ENCODE data around the gene OPHN1. TPM values are rescaled to one million over a fixed set of nuclear protein-coding genes. Genes with fewer than 3 reads are reported as not detected.

Gene OPHN1
- total and polyA plus RNA-seq, 2 experiments from 2014 or later, result 2.2 to 3.8 TPM

DNA sequence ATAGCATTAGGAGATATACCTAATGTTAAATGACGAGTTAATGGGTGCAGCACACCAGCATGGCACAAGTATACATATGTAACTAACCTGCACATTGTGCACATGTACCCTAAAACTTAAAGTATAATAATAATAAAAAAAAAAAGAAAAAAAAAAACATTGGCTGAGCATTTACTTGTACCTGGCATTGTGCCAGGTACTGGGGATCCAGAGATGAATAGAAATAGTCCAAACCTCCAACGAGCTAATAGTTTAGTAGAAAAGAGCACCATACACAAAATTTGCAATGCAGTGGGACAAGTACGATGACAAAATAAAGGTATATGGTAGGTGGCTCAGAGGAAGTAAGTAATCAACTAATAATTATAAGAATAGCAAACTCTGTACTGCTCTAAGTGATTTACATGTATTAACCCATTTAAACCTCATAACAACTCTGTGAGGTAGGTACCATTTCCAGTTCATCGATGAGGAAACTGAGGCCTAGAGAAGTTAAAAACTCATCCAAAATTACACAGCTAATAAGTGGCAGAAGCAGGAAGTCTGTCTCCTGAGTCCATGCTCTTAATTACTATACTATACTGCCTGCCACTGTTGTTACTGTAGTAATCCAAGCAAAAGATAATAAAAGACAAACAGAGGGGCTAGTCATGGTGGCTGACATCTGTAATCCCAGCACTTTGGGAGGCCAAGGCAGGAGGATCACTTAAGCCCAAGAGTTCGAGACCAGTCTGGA lies 319.3 kb downstream of the OPHN1 start:
- H3K4me2 ChIP-seq, result no peak overlapping the region
- Mint-ChIP-seq H3K4me1 (peaks cover 26% of the 10 kb centered on the region), H3K4me3 (no peak overlapping the region), H3K27ac (no peak overlapping the region), H3K27me3 (ENCODE audit: insufficient read depth, low read depth, poor library complexity) (no peaks in the 10 kb centered on the region), H3K36me3 (ENCODE audit: low read depth) (no peaks in the 10 kb centered on the region; the same call in 2 of the 3 replicates), H3K9me3 (no peaks in the 10 kb centered on the region)
- H3K36me3 ChIP-seq (ENCODE audit: insufficient read depth), result no peaks in the 10 kb centered on the region
- H3K79me2 ChIP-seq (replicated peaks; ENCODE audit: insufficient read depth), result no peaks in the 10 kb centered on the region
- peaks cover 9% of the 10 kb centered on the region for H3K4me1 ChIP-seq (ENCODE audit: insufficient read depth)
- no peaks in the 10 kb centered on the region for H4K20me1 ChIP-seq (replicated peaks; ENCODE audit: insufficient read depth)
- DNase-seq (ENCODE audit: low spot score) (no peak), ATAC-seq (no peak)
- no peak overlapping the region for H3K27ac ChIP-seq (ENCODE audit: low read depth)
- H3K9me2 ChIP-seq (ENCODE audit: insufficient read depth), result no peaks in the 10 kb centered on the region
- H3K27me3 ChIP-seq (ENCODE audit: insufficient read depth), result no peaks in the 10 kb centered on the region
- no peak overlapping the region for H2AFZ ChIP-seq
- TF ChIP-seq, protein P1, sequence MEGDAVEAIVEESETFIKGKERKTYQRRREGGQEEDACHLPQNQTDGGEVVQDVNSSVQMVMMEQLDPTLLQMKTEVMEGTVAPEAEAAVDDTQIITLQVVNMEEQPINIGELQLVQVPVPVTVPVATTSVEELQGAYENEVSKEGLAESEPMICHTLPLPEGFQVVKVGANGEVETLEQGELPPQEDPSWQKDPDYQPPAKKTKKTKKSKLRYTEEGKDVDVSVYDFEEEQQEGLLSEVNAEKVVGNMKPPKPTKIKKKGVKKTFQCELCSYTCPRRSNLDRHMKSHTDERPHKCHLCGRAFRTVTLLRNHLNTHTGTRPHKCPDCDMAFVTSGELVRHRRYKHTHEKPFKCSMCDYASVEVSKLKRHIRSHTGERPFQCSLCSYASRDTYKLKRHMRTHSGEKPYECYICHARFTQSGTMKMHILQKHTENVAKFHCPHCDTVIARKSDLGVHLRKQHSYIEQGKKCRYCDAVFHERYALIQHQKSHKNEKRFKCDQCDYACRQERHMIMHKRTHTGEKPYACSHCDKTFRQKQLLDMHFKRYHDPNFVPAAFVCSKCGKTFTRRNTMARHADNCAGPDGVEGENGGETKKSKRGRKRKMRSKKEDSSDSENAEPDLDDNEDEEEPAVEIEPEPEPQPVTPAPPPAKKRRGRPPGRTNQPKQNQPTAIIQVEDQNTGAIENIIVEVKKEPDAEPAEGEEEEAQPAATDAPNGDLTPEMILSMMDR (conservative IDR thresholded peaks at IDR 0.05; ENCODE audit: low read depth in 2 of 2), result no peak
- no peak for TF ChIP-seq EZH2phosphoT487 (IDR thresholded peaks at IDR 0.05; ENCODE audit: unreplicated experiment)
- TF ChIP-seq, protein P2, sequence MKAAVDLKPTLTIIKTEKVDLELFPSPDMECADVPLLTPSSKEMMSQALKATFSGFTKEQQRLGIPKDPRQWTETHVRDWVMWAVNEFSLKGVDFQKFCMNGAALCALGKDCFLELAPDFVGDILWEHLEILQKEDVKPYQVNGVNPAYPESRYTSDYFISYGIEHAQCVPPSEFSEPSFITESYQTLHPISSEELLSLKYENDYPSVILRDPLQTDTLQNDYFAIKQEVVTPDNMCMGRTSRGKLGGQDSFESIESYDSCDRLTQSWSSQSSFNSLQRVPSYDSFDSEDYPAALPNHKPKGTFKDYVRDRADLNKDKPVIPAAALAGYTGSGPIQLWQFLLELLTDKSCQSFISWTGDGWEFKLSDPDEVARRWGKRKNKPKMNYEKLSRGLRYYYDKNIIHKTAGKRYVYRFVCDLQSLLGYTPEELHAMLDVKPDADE (IDR thresholded peaks at IDR 0.05), result no peak
- TF ChIP-seq EZH2 (IDR thresholded peaks at IDR 0.05; ENCODE audit: low read depth, unreplicated experiment), result no peak
- TF ChIP-seq ZNF114 (CRISPR knock-in tag; IDR thresholded peaks at IDR 0.05), result no peak
- TF ChIP-seq STAT1 (IDR thresholded peaks at IDR 0.05; ENCODE audit: unreplicated experiment), result no peak
- TF ChIP-seq POLR2AphosphoS5 (IDR thresholded peaks at IDR 0.05; ENCODE audit: low read depth), result no peak
- TF ChIP-seq JUNB (IDR thresholded peaks at IDR 0.05; ENCODE audit: unreplicated experiment), result no peak
- TF ChIP-seq, protein P3, sequence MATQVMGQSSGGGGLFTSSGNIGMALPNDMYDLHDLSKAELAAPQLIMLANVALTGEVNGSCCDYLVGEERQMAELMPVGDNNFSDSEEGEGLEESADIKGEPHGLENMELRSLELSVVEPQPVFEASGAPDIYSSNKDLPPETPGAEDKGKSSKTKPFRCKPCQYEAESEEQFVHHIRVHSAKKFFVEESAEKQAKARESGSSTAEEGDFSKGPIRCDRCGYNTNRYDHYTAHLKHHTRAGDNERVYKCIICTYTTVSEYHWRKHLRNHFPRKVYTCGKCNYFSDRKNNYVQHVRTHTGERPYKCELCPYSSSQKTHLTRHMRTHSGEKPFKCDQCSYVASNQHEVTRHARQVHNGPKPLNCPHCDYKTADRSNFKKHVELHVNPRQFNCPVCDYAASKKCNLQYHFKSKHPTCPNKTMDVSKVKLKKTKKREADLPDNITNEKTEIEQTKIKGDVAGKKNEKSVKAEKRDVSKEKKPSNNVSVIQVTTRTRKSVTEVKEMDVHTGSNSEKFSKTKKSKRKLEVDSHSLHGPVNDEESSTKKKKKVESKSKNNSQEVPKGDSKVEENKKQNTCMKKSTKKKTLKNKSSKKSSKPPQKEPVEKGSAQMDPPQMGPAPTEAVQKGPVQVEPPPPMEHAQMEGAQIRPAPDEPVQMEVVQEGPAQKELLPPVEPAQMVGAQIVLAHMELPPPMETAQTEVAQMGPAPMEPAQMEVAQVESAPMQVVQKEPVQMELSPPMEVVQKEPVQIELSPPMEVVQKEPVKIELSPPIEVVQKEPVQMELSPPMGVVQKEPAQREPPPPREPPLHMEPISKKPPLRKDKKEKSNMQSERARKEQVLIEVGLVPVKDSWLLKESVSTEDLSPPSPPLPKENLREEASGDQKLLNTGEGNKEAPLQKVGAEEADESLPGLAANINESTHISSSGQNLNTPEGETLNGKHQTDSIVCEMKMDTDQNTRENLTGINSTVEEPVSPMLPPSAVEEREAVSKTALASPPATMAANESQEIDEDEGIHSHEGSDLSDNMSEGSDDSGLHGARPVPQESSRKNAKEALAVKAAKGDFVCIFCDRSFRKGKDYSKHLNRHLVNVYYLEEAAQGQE (IDR thresholded peaks at IDR 0.05; ENCODE audit: unreplicated experiment), result no peak
- TF ChIP-seq, protein P4, sequence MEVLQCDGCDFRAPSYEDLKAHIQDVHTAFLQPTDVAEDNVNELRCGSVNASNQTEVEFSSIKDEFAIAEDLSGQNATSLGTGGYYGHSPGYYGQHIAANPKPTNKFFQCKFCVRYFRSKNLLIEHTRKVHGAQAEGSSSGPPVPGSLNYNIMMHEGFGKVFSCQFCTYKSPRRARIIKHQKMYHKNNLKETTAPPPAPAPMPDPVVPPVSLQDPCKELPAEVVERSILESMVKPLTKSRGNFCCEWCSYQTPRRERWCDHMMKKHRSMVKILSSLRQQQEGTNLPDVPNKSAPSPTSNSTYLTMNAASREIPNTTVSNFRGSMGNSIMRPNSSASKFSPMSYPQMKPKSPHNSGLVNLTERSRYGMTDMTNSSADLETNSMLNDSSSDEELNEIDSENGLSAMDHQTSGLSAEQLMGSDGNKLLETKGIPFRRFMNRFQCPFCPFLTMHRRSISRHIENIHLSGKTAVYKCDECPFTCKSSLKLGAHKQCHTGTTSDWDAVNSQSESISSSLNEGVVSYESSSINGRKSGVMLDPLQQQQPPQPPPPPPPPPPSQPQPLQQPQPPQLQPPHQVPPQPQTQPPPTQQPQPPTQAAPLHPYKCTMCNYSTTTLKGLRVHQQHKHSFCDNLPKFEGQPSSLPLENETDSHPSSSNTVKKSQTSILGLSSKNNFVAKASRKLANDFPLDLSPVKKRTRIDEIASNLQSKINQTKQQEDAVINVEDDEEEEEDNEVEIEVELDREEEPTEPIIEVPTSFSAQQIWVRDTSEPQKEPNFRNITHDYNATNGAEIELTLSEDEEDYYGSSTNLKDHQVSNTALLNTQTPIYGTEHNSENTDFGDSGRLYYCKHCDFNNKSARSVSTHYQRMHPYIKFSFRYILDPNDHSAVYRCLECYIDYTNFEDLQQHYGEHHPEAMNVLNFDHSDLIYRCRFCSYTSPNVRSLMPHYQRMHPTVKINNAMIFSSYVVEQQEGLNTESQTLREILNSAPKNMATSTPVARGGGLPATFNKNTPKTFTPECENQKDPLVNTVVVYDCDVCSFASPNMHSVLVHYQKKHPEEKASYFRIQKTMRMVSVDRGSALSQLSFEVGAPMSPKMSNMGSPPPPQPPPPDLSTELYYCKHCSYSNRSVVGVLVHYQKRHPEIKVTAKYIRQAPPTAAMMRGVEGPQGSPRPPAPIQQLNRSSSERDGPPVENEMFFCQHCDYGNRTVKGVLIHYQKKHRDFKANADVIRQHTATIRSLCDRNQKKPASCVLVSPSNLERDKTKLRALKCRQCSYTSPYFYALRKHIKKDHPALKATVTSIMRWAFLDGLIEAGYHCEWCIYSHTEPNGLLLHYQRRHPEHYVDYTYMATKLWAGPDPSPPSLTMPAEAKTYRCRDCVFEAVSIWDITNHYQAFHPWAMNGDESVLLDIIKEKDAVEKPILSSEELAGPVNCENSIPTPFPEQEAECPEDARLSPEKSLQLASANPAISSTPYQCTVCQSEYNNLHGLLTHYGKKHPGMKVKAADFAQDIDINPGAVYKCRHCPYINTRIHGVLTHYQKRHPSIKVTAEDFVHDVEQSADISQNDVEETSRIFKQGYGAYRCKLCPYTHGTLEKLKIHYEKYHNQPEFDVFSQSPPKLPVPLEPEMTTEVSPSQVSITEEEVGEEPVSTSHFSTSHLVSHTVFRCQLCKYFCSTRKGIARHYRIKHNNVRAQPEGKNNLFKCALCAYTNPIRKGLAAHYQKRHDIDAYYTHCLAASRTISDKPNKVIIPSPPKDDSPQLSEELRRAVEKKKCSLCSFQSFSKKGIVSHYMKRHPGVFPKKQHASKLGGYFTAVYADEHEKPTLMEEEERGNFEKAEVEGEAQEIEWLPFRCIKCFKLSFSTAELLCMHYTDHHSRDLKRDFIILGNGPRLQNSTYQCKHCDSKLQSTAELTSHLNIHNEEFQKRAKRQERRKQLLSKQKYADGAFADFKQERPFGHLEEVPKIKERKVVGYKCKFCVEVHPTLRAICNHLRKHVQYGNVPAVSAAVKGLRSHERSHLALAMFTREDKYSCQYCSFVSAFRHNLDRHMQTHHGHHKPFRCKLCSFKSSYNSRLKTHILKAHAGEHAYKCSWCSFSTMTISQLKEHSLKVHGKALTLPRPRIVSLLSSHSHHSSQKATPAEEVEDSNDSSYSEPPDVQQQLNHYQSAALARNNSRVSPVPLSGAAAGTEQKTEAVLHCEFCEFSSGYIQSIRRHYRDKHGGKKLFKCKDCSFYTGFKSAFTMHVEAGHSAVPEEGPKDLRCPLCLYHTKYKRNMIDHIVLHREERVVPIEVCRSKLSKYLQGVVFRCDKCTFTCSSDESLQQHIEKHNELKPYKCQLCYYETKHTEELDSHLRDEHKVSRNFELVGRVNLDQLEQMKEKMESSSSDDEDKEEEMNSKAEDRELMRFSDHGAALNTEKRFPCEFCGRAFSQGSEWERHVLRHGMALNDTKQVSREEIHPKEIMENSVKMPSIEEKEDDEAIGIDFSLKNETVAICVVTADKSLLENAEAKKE (CRISPR knock-in tag; IDR thresholded peaks at IDR 0.05), result no peak
- no peak for TF ChIP-seq NANOG (IDR thresholded peaks at IDR 0.05; ENCODE audit: borderline replicate concordance)
- TF ChIP-seq CREB1 (CRISPR knock-in tag; IDR thresholded peaks at IDR 0.05; ENCODE audit: low read depth), result no peak
- H3F3A ChIP-seq (replicated peaks; ENCODE audit: low read depth), result no peaks in the 10 kb centered on the region
- no peak overlapping the region for H3K4me3 ChIP-seq
